H54 (cell line): ENCODE measurements around the gene PAX7.
"Not testable (repeated sequence)": the region's sequence is repeated elsewhere in the genome, so short reads cannot be mapped to it uniquely, and the experiment has no call there.

Experiments used
- DNase-seq: peaks from one replicate; pipeline ENCODE4 v3.0.0; 2011; ENCODE audit warnings: low spot score, mixed read lengths; ENCODE audit not compliant: insufficient read length
- FAIRE-seq: peaks from 3 replicates; lab custom pipeline; 2011; peaks lifted over from hg19 to GRCh38; lab: Jason Lieb, UNC
- POLR2A ChIP-seq: IDR thresholded peaks from 2 replicates; pipeline ENCODE4 v1.6.1; 2011; ENCODE audit warnings: low read depth, mild to moderate bottlenecking, low read length

The PAX7 gene

DNA sequence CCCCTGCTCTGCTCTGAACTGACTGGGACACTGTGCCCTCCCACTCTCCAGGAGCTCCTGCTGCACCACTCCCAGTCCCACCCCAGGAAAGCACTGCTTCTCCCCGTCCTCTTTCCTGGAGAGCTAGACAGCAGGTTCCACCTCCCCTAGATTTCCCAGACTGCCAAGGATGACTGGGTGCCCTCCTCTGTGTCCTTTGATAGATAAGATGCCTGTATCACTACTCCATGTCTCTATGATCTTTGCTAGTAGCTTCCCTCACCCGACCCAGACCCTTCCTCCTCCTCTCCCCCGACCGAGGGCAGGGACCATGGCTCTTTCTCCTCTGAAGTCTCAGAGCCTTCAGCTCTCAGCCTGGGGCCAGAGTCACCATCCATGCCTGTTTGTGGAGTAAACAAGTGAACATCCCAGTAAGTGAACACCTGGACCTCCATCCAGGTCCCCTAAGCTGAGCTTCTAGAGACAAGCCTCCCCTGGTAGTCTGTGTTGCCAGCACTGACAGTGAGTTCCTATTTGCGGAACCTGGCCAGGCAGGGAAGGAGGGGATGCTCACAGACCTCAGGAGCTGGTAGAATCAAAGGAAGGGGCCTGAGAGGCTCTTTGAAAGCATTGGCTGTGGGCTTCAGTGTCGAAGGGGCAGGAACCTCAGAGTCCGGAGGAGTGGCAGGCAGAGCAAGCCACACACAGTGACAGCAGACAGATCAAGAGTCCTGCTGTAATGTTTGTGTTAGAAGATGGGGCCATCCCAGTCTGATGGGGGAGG lies 104.0 kb downstream of the PAX7 start:
- FAIRE-seq (no peak), DNase-seq (no peak)
- no peak for TF ChIP-seq POLR2A

DNA sequence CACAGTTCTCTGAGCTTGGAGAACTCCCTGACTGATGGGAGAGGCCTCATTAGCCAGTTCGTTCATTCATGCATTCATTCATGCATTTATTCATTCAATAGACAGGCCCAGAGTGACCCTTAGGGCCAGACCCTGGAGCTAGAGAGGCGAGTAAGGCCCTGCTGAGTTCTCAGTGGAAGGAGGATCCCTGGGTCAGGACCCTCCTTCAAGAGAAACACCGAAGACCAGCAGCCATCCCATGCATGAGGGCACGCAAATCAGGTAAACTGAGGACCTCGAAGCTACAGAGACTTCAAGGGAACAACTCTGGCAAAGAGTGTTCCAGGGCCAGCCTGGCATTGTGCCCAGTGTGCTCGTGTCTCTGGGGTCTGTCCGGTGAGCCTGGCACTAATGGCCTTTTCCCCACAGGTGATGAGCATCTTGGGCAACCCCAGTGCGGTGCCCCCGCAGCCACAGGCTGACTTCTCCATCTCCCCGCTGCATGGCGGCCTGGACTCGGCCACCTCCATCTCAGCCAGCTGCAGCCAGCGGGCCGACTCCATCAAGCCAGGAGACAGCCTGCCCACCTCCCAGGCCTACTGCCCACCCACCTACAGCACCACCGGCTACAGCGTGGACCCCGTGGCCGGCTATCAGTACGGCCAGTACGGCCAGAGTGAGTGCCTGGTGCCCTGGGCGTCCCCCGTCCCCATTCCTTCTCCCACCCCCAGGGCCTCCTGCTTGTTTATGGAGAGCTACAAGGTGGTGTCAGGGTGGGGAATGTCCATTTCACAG lies 104.8 kb downstream of the PAX7 start:
- FAIRE-seq (no peak), DNase-seq (no peak)
- no peak for TF ChIP-seq POLR2A

DNA sequence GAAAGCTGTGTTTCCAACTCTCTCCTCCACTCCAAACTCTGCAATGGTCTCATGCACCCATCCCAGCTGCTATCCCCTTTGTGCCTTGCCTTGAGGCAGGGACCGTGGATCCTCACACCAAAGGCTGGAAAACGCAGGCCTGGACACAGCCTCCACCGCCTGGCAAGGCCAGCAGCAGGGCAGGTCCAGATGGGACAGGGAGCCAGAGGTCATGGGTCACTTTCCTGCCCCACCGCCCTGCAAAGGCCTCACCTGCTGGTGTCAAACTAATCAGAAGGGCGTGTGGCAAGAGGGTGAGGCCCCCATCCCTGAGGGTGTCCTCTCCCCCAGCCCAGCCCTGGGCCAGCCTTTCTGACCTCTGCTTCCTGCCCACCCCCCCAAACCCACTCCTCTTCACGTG lies 106.3 kb downstream of the PAX7 start:
- TF ChIP-seq POLR2A = no peak
- DNase-seq (no peak), FAIRE-seq (no peak)

DNA sequence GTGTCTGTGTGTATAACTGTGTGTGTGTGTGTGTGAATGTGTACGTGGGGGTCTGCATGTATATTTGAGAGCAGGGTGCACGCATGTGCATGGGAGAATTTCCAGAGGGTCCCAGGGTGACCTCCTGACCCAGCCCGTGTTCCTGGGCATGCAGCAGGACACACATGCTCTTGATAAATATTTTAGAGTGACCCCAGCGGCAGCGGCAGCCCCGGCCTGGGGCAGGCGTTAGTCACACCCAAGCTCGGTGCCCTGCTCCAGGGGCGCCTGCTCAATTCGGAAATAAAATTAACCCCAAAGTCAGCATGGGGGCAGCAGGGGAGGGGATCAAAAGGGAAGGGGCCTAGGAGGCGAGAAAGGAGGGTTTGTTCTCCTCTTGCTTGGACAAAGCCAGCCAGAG lies 107.5 kb downstream of the PAX7 start:
- TF ChIP-seq POLR2A = no peak
- DNase-seq = no peak
- no peak for FAIRE-seq

DNA sequence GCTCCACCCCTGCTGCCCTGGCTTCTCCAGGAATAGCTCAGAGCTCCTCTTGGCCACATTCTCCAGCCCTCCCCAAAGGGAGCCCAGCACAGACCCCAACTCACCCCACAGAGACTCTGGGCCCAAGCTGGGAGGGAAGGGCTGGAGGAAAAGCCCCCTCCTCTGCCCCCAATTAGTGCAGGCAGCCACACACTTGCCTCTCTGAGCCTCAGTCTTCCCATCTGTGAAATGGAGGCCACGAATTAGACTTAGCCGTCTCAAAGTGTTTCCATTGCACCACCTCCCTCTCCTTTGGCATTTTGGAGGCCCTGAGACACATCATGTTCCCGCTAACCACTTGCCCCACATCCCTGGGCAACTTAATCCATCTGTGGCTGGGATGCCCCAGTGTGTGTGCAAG lies 108.0 kb downstream of the PAX7 start:
- no peak for DNase-seq
- FAIRE-seq = no peak
- no peak for TF ChIP-seq POLR2A

DNA sequence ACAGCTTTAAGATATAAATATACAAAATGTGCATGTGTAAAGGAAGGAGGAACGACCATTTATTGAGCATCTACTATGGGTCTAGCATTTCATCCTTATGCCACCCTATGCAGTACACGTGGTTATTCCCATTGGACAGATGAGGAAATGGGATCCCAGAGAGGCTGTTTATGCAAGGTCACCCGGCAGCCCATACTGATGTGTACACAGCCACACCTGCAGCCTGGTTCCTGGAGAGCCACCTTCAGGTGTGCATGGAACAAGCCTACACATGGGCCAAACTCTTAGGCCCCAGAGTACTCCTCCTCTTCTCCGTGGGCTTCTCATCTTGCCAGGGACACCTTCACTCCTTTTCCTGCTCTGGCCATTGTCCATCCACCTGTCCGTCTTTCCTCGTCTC lies 108.8 kb downstream of the PAX7 start:
- no peak for FAIRE-seq
- no peak for DNase-seq
- TF ChIP-seq POLR2A = no peak

DNA sequence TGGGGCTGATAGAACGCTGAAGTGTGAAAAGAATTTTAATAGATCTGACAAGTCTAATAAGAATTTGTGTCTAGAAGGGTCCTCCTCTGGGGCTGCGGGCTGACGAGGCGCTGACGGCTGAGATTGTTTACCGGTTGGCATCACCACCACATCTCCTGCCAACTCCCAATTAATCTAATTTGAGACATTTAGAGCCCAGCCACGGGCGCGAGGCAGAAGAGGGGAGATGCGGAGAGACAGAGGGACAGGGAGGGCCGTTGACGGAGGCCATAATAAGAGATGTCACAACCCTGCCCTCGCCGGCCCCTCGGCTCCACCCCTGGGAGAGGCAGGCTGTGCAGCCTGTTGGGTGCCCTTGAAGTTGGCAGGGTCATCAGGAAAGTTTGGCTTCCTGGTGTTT lies 109.3 kb downstream of the PAX7 start:
- FAIRE-seq = no peak
- no peak for DNase-seq
- no peak for TF ChIP-seq POLR2A

DNA sequence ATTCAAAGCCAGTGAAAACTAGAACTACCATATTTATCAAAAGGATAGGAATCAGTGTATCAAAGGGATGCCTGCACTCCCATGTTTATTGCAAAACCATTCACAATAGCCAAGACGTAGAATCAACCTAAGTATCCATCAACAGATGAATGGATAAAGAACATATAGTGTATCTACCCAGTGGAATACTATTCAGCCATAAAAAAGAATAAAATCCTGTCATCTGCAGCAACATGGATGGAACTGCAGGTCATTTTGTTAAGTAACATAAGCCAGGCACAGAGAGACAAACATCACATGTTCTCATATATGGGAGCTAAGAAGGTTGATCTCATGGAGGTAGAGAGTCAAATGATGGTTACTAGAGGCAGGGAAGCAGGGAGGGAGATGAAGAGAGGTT lies 110.0 kb downstream of the PAX7 start:
- FAIRE-seq (no peak), DNase-seq (no peak)
- no peak for TF ChIP-seq POLR2A

DNA sequence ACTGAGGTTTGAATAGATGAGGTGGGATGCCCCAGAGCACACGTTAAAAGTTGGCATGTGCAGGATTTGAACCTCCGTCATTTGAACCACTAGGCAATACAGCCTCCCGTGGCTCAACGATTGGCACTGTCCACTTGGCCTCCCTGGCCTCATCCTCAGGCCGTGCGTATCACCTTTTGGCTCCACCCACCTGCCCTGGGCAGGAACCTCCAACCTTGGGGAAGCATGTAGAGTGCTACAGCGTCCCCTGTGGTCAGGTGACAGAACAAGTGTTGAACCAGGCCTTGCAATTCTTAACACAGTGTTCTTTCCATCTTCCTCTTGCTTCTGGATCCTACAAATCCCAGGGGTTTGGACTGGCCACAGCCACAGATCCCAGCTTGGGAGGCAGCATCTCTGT lies 112.6 kb downstream of the PAX7 start:
- DNase-seq = no peak
- FAIRE-seq = no peak
- TF ChIP-seq POLR2A = no peak

DNA sequence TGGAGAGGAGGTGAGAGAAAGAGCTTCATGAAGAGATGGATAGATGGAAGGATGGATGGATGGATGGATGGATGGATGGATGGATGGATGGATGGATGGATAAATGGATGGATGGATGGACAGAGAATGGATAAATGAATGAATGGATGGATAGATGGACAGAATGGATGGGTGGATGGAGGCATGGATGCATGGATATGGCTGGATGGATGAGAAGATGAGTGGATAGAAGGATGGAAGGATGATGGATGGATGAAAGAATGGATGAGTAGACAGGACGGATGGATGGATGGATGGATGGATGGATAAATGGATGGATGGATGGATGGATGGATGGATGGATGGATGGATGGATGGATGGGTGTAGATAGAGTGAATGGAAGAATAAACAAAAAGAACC lies 113.7 kb downstream of the PAX7 start:
- not testable (repeated sequence) for DNase-seq, FAIRE-seq

DNA sequence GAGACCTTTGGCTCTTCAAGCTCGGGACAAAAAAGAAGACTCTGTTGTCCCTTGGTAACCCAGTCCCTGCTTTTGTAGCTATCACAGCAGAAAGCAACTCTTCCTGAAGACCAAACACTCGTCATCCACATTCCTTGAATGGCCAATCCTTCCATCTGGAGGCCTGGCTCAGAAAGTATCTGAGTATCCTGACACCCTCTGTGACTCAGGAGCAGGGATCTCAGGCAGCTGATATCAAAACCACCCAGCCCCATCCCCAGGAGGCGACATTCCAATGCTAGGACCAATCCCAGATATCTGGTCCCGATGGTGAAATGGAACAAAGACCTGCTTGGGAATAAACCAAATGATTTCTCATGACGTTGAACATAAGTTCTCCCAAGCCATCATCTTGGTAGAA lies 116.3 kb downstream of the PAX7 start:
- DNase-seq (no peak), FAIRE-seq (no peak)
- TF ChIP-seq POLR2A = no peak

DNA sequence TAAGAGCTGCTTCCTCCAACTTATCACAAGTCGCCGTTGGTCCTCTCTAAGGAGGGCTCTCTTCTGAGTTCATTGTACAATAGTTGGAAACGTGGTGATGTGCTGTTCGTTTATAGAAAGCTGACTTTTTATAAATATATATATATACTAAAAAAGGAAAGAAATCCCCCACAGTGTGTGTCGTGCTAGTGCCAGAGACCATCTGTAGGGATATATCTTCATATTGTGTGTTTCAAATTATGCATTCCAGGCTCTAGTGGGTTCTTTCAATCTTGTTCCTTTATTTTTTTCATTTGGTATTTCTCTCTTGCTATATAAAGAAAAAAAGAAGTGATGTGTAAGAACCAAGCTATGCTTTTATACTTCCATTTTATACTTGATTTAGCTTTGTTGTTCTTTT lies 117.0 kb downstream of the PAX7 start:
- TF ChIP-seq POLR2A = no peak
- no peak for FAIRE-seq
- no peak for DNase-seq

DNA sequence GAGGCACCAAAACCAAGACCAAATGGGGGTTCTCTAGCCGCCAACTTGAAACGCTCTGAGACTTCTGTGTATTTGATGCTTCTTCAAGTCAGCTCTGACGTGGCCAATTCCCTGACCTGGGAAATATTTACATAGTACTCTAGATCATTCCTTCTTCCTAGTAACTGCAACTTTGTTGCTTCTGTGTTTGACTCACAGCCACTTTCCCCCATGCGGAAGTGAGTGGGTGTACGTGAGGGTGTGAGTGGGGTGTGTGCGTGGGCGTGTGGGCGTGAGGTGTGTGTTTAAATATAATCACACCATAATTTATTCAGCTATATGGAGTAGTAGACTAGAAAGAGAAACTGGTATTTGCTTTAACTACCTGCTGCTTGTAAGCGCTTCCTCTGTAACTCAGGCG lies 117.8 kb downstream of the PAX7 start:
- FAIRE-seq (no peak), DNase-seq (no peak)
- no peak for TF ChIP-seq POLR2A

DNA sequence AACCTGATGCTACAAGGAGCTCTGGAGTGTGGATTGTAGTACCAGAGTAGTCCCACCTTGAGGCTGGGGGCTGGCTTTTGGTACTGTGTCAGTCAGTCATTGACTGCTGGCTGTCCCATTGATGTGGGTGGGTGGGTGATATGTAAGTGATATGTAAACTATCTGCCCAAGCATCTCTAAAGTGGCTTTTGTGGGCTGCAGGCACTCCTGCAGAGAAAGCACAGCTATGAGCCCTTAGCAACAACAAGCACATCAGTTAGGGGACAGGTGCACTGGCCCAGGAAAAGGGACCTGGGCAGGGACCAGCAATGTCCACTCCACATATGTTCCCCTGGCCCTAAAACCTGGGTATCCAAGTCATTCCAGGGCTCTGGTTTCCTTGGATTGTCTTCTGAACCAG lies 118.9 kb downstream of the PAX7 start:
- FAIRE-seq (no peak), DNase-seq (no peak)
- TF ChIP-seq POLR2A = no peak

DNA sequence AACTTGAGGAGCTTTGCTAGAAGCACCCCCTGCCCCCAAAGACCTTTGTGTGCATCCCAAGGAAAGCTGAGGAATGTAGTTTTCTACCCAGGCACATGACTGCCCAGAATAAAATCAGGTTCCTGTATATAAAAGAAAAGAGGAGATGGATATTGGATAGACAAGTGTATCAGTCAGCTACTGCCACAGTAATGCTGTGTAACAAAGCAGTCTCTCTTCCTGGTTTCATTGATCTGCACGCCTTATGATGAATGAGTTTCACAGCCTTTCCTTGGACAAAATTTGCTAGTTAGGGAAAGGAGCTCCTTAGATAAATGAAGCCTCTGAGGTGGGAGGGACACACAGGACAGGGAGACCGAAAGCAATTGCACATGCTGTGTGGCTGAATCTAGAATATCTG lies 120.0 kb downstream of the PAX7 start:
- no peak for TF ChIP-seq POLR2A
- FAIRE-seq (no peak), DNase-seq (no peak)
